IMR-90 (cell line): ENCODE results near the gene MRS2. TPM values are rescaled to one million over a fixed set of nuclear protein-coding genes. Genes with fewer than 3 reads are reported as not detected.

Experiments used
- ATAC-seq: fragments of 200-7000 bp; cut with Tn5 transposase; 2 replicates; pipeline ENCODE4 v1.9.1; 2020; ENCODE audit warnings: low read depth, mild to moderate bottlenecking, moderate library complexity
- BruUV-seq: library from RNA; stranded (reverse); fragments of 400-500 nt; replicated peaks from 2 replicates; lab custom pipeline; 2021; lab: Mats Ljungman, UMichigan
- CTCF ChIA-PET: fragments of 300-600 bp; formaldehyde crosslinking; extraction: SDS; loops from one replicate; lab custom pipeline; 2021; ENCODE audit warnings: antibody characterized with exemption; lab: Yijun Ruan, JAX
- POLR2A ChIA-PET: fragments of 300-600 bp; sonication (Branson Sonifier 250); formaldehyde crosslinking; loops from one replicate; lab custom pipeline; 2022; ENCODE audit warnings: antibody characterized with exemption; ENCODE audit not compliant: unreplicated experiment; lab: Charles Lee
- DNase-seq: peaks from one replicate; pipeline ENCODE4 v3.0.0; 2013
- H2AFZ ChIP-seq: replicated peaks from 2 replicates; pipeline ENCODE3; 2013; ENCODE audit warnings: low read length, mild to moderate bottlenecking; ENCODE audit not compliant: poor library complexity
- H2AK5ac ChIP-seq: 2 replicates; pipeline ENCODE4 v1.6.1; 2013; ENCODE audit warnings: low read depth, low read length, inconsistent platforms
- H2AK9ac ChIP-seq: replicated peaks from 2 replicates; pipeline ENCODE3; 2013; ENCODE audit warnings: mild to moderate bottlenecking, low read depth, low read length, moderate library complexity; ENCODE audit not compliant: poor library complexity
- H2BK120ac ChIP-seq: 2 replicates; pipeline ENCODE4 v1.6.1; 2013; ENCODE audit warnings: low read depth, low read length, inconsistent platforms
- H2BK15ac ChIP-seq: 3 replicates; pipeline ENCODE4 v1.6.1; 2013; ENCODE audit warnings: low read depth, low read length, inconsistent platforms
- H2BK20ac ChIP-seq: 2 replicates; pipeline ENCODE4 v1.6.1; 2013; ENCODE audit warnings: low read depth, mild to moderate bottlenecking, inconsistent platforms, low read length, moderate library complexity
- H2BK5ac ChIP-seq: 2 replicates; pipeline ENCODE4 v1.6.1; 2013; ENCODE audit warnings: mild to moderate bottlenecking, low read depth, low read length, inconsistent platforms; ENCODE audit not compliant: poor library complexity, severe bottlenecking
- H3K14ac ChIP-seq: replicated peaks from 2 replicates; pipeline ENCODE4 v1.6.1; 2013; ENCODE audit warnings: low read depth, low read length, inconsistent platforms
- H3K18ac ChIP-seq: 2 replicates; pipeline ENCODE4 v1.6.1; 2013; ENCODE audit warnings: low read depth, low read length, control low read depth
- H3K23ac ChIP-seq: 2 replicates; pipeline ENCODE4 v1.6.1; 2013; ENCODE audit warnings: low read depth, low read length, inconsistent platforms
- H3K27ac ChIP-seq: 2 replicates; pipeline ENCODE4 v1.5.1; 2013; ENCODE audit warnings: mild to moderate bottlenecking, control low read depth, low read length; ENCODE audit not compliant: insufficient read depth
- H3K27me3 ChIP-seq: 2 replicates; pipeline ENCODE4 v1.6.1; 2013; ENCODE audit warnings: low read length; ENCODE audit not compliant: control insufficient read depth, insufficient read depth
- H3K36me3 ChIP-seq: 2 replicates; pipeline ENCODE4 v1.6.1; 2013; ENCODE audit warnings: low read length, mixed read lengths; ENCODE audit not compliant: control insufficient read depth, insufficient read depth
- H3K4ac ChIP-seq: 2 replicates; pipeline ENCODE4 v1.6.1; 2013; ENCODE audit warnings: low read depth, low read length, inconsistent platforms
- H3K4me1 ChIP-seq: 2 replicates; pipeline ENCODE4 v1.6.1; 2013; ENCODE audit warnings: low read length, mixed read lengths; ENCODE audit not compliant: control insufficient read depth, insufficient read depth
- H3K4me2 ChIP-seq: 2 replicates; pipeline ENCODE4 v1.6.1; 2013; ENCODE audit warnings: low read depth, mild to moderate bottlenecking, control low read depth, low read length, moderate library complexity
- H3K4me3 ChIP-seq: 2 replicates; pipeline ENCODE4 v1.5.1; 2013; ENCODE audit warnings: low read depth, mild to moderate bottlenecking, control low read depth, low read length, moderate library complexity; ENCODE audit not compliant: insufficient read depth
- H3K56ac ChIP-seq: 2 replicates; pipeline ENCODE4 v1.6.1; 2013; ENCODE audit warnings: low read length, inconsistent platforms; ENCODE audit not compliant: insufficient read depth; ENCODE audit errors: extremely low read depth
- H3K79me1 ChIP-seq, 2 experiments: 2 replicates each; pipeline ENCODE4 v1.6.1; 2013; ENCODE audit warnings: low read length in 2 of 2, inconsistent platforms in 1 of 2, low read depth in 1 of 2
- H3K9ac ChIP-seq: 2 replicates; pipeline ENCODE4 v1.6.1; 2013; ENCODE audit warnings: low read depth, low read length, control low read depth
- H3K9me1 ChIP-seq: 2 replicates; pipeline ENCODE4 v1.6.1; 2013; ENCODE audit warnings: low read length, inconsistent platforms; ENCODE audit not compliant: insufficient read depth
- H3K9me3 ChIP-seq: 2 replicates; pipeline ENCODE4 v1.6.1; 2013; ENCODE audit warnings: low read length; ENCODE audit not compliant: control insufficient read depth, insufficient read depth
- H4K20me1 ChIP-seq: 2 replicates; pipeline ENCODE4 v1.6.1; 2013; ENCODE audit warnings: low read length, inconsistent platforms; ENCODE audit not compliant: insufficient read depth
- H4K5ac ChIP-seq: 2 replicates; pipeline ENCODE4 v1.6.1; 2013; ENCODE audit warnings: mild to moderate bottlenecking, low read depth, low read length, control low read depth
- H4K8ac ChIP-seq, 2 experiments: 2 replicates each; pipeline ENCODE4 v1.6.1; 2013; ENCODE audit warnings: low read depth in 2 of 2, low read length in 2 of 2, control low read depth in 1 of 2, inconsistent platforms in 1 of 2
- H4K91ac ChIP-seq: 2 replicates; pipeline ENCODE4 v1.6.1; 2013; ENCODE audit warnings: low read depth, low read length, inconsistent platforms; ENCODE audit not compliant: insufficient read depth
- CHD1 ChIP-seq: IDR thresholded peaks from 2 replicates; pipeline ENCODE4 v1.6.1; 2012; ENCODE audit warnings: low read depth, low read length, improper control_type of control experiment
- CTCF ChIP-seq: conservative IDR thresholded peaks from 2 replicates; pipeline ENCODE4 v1.5.1; 2012; ENCODE audit warnings: mild to moderate bottlenecking, low read depth, low read length, improper control_type of control experiment
- MAZ ChIP-seq: IDR thresholded peaks from 2 replicates; pipeline ENCODE4 v1.6.1; 2012; ENCODE audit warnings: low read depth, mild to moderate bottlenecking, low read length, improper control_type of control experiment, moderate library complexity, borderline replicate concordance
- MXI1 ChIP-seq: IDR thresholded peaks from 2 replicates; pipeline ENCODE4 v1.6.1; 2012; ENCODE audit warnings: low read depth, mild to moderate bottlenecking, low read length, moderate library complexity, borderline replicate concordance
- RFX5 ChIP-seq: IDR thresholded peaks from 2 replicates; pipeline ENCODE4 v1.8.0; 2012; ENCODE audit warnings: low read depth, mild to moderate bottlenecking, low read length, moderate library complexity
- WGBS, 2 experiments: methylation state at CpG; one replicate each; pipeline versions ENCODE4 v1.1.5 to v1.1.7; 2013; ENCODE audit warnings: missing lambda C conversion rate in 2 of 2; ENCODE audit not compliant: insufficient read length in 1 of 2; ENCODE audit errors: extremely low coverage in 2 of 2; 5-methylcytosine and 5-hydroxymethylcytosine counted together
- dilution Hi-C: fragments of 300-500 bp; cut with HindIII; formaldehyde crosslinking; loops from one replicate; pipeline ENCODE4 v1.14.3; 2018; ENCODE audit warnings: low sequenced_read_pairs; ENCODE audit not compliant: unreplicated experiment
- in situ Hi-C: fragments of 300-500 bp; cut with MboI; formaldehyde crosslinking; loops from 3 replicates; pipeline ENCODE4 v1.14.3; 2019; ENCODE audit warnings: low sequenced_read_pairs, inconsistent platforms, mixed read lengths
- intact Hi-C: fragments of 100-400 bp; cut with micrococcal nuclease; formaldehyde crosslinking; loops from 2 replicates; pipeline ENCODE4 v1.10.0; 2022
- polyA plus RNA-seq, 3 experiments: library from polyadenylated mRNA; depleted of rRNA; stranded (reverse); fragments of >200 nt; gene quantifications; 2 replicates each; pipeline ENCODE4 v1.2.3, GENCODE V29; 2012; ENCODE audit warnings: low replicate concordance in 1 of 3
- total RNA-seq: library from RNA; depleted of rRNA; stranded (reverse); fragments of >200 nt; gene quantifications from 2 replicates; pipeline ENCODE4 v1.2.3, GENCODE V29; 2012

Gene MRS2
- total and polyA plus RNA-seq, 2 of the 4 experiments (the other 2 are of a cell fraction), result 8.8 to 11.1 TPM

- Histone ChIP-seq H3K18ac (no peak overlapping the region), H2AK5ac (no peak overlapping the region), H3K9me1 (no peaks in the 10 kb centered on the region), H4K91ac (no peak overlapping the region), H3K9ac (no peak overlapping the region), H3K4me3 (no peak overlapping the region), H3K23ac (no peak overlapping the region), H2AK9ac (no peak overlapping the region), H3K36me3 (no peaks in the 10 kb centered on the region), H3K9me3 (no peaks in the 10 kb centered on the region), H3K4me1 (no peaks in the 10 kb centered on the region), H3K56ac (no peak overlapping the region), H3K4ac (no peak overlapping the region), H2BK120ac (no peak overlapping the region), H3K4me2 (no peak overlapping the region), H3K27me3 (no peaks in the 10 kb centered on the region), H2BK5ac (no peak overlapping the region), H3K79me1 (no peaks in the 10 kb centered on the region), H3K14ac (no peak overlapping the region), H4K8ac (no peak overlapping the region), H4K5ac (no peak overlapping the region), H3K27ac (no peak overlapping the region), H4K20me1 (no peaks in the 10 kb centered on the region), H2AFZ (no peak overlapping the region), H2BK20ac (no peak overlapping the region), H2BK15ac (no peak overlapping the region)
- CTCF ChIA-PET, result interaction anchor here (0.7 kb wide), 1 partner anchor 23 kb away, joined by 3 read pairs; no protein-coding TSS in a partner anchor
- WGBS, 2 experiments, result no CpG with 5 or more reads among the region's 1 CpG
- TF ChIP-seq CHD1 (no peak), MXI1 (no peak), RFX5 (no peak), MAZ (no peak), CTCF (no peak)
- no TSS peak for BruUV-seq
- in situ Hi-C loops, result no loop called here
- POLR2A ChIA-PET, result no interaction called here
- intact Hi-C loops, result no loop called here
- DNase-seq (no peak), ATAC-seq (no peak)
- dilution Hi-C loops, result no loop called here
Measured at GRCh38 chr6:24378473-24379097, 24.2 kb upstream of the MRS2 start.
